ENCODE results near the gene SDR42E2. TPM values are rescaled to one million over a fixed set of nuclear protein-coding genes. Genes with fewer than 3 reads are reported as not detected.

The SDR42E2 gene
- total RNA-seq, 1 experiment from 2014 or later: not detected

DNA sequence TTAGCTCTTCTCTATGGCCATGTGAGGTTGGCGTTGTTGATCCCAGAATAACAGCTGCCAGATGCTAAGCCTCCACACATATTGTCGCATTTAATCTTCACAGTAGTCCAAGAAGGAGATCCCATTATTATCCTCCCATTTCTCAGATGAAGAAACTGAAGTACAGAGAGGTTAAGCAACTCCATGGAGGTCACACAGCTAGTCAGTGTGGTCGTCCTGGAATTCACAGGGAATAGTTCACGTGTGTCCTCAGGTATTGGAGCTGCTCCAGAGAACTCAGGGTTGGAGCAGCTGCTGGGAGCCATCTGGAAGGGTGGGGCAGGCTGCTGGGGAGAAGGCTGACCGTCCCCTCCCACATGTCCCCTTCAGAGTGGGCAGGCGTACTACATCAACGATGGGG, 19.5 kb downstream of the SDR42E2 start:
- Histone ChIP-seq H3K36me3 (ENCODE audit: low read depth, low read length) (no peaks in the 10 kb centered on the region), H2AFZ (ENCODE audit: low read length) (no peak overlapping the region), H3K27me3 (ENCODE audit: low read length) (no peaks in the 10 kb centered on the region), H3K4me1 (ENCODE audit: insufficient read depth, low read length) (no peaks in the 10 kb centered on the region), H3K9me2 (replicated peaks; ENCODE audit: low read length) (no peaks in the 10 kb centered on the region), H3K4me3 (ENCODE audit: low read length) (no peak overlapping the region), H3K79me2 (ENCODE audit: low read length) (no peaks in the 10 kb centered on the region), H4K20me1 (ENCODE audit: low read length) (no peaks in the 10 kb centered on the region), H3K9me3 (ENCODE audit: low read length) (no peaks in the 10 kb centered on the region), H3K4me2 (ENCODE audit: low read length) (no peak overlapping the region), H3F3A (ENCODE audit: low read length, unreplicated experiment) (no peaks in the 10 kb centered on the region), H3K9ac (ENCODE audit: low read length) (no peak overlapping the region), H3K27ac (ENCODE audit: low read length) (no peak overlapping the region)
- no peak for TF ChIP-seq EZH2 (IDR thresholded peaks at IDR 0.05; ENCODE audit: low read length, unreplicated experiment)
- TF ChIP-seq, protein P1, sequence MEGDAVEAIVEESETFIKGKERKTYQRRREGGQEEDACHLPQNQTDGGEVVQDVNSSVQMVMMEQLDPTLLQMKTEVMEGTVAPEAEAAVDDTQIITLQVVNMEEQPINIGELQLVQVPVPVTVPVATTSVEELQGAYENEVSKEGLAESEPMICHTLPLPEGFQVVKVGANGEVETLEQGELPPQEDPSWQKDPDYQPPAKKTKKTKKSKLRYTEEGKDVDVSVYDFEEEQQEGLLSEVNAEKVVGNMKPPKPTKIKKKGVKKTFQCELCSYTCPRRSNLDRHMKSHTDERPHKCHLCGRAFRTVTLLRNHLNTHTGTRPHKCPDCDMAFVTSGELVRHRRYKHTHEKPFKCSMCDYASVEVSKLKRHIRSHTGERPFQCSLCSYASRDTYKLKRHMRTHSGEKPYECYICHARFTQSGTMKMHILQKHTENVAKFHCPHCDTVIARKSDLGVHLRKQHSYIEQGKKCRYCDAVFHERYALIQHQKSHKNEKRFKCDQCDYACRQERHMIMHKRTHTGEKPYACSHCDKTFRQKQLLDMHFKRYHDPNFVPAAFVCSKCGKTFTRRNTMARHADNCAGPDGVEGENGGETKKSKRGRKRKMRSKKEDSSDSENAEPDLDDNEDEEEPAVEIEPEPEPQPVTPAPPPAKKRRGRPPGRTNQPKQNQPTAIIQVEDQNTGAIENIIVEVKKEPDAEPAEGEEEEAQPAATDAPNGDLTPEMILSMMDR (conservative IDR thresholded peaks at IDR 0.05; ENCODE audit: low read depth, low read length): no peak
- no peak for TF ChIP-seq EZH2phosphoT487 (IDR thresholded peaks at IDR 0.05; ENCODE audit: borderline replicate concordance, low read length)
- BruUV-seq (replicated peaks): no TSS peak
- ChIA-PET POLR2A (ENCODE audit: unreplicated experiment) (no interaction called here), CTCF (interaction anchor here (0.6 kb wide), 1 partner anchor 15 kb away, joined by 6 read pairs; no protein-coding TSS in a partner anchor)
- DNase-seq (no peak), ATAC-seq (no peak)
- intact Hi-C loops (cut with micrococcal nuclease): no loop called here

DNA sequence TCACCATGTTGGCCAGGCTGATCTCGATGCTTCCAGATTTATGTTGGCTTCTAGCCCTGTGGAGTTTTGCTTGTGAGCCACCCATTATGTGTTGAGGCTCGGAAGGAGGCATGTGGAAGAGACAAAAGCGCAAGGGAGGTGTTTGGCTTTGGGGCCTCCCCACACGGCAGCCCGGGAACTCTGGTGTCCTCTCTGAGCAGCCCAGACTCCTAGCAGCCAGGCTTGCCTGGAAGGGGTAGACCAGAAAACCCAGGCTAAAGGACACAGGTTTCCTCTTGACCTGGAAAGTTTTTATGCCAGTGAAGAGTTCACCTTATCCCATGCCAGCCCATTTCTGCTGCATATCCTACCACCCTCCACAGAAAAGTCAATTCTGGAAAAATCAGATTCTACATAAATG, 21.0 kb downstream of the SDR42E2 start:
- TF ChIP-seq EZH2phosphoT487 (IDR thresholded peaks at IDR 0.05; ENCODE audit: borderline replicate concordance, low read length) (no peak), EZH2 (IDR thresholded peaks at IDR 0.05; ENCODE audit: low read length, unreplicated experiment) (no peak)
- TF ChIP-seq, protein P1 (conservative IDR thresholded peaks at IDR 0.05; ENCODE audit: low read depth, low read length): no peak
- Histone ChIP-seq H3K36me3 (ENCODE audit: low read depth, low read length) (no peaks in the 10 kb centered on the region), H4K20me1 (ENCODE audit: low read length) (no peaks in the 10 kb centered on the region), H3K9me2 (replicated peaks; ENCODE audit: low read length) (no peaks in the 10 kb centered on the region), H3K27ac (ENCODE audit: low read length) (no peak overlapping the region), H3K4me2 (ENCODE audit: low read length) (no peak overlapping the region), H3K9me3 (ENCODE audit: low read length) (no peaks in the 10 kb centered on the region), H3K79me2 (ENCODE audit: low read length) (no peaks in the 10 kb centered on the region), H3K4me3 (ENCODE audit: low read length) (no peak overlapping the region), H3F3A (ENCODE audit: low read length, unreplicated experiment) (no peaks in the 10 kb centered on the region), H3K9ac (ENCODE audit: low read length) (no peak overlapping the region), H3K27me3 (ENCODE audit: low read length) (no peaks in the 10 kb centered on the region), H2AFZ (ENCODE audit: low read length) (no peak overlapping the region), H3K4me1 (ENCODE audit: insufficient read depth, low read length) (no peaks in the 10 kb centered on the region)
- ChIA-PET CTCF (no interaction called here), POLR2A (ENCODE audit: unreplicated experiment) (no interaction called here)
- DNase-seq (no peak), ATAC-seq (no peak)
- intact Hi-C loops (cut with micrococcal nuclease): no loop called here
- no TSS peak for BruUV-seq (replicated peaks)

DNA sequence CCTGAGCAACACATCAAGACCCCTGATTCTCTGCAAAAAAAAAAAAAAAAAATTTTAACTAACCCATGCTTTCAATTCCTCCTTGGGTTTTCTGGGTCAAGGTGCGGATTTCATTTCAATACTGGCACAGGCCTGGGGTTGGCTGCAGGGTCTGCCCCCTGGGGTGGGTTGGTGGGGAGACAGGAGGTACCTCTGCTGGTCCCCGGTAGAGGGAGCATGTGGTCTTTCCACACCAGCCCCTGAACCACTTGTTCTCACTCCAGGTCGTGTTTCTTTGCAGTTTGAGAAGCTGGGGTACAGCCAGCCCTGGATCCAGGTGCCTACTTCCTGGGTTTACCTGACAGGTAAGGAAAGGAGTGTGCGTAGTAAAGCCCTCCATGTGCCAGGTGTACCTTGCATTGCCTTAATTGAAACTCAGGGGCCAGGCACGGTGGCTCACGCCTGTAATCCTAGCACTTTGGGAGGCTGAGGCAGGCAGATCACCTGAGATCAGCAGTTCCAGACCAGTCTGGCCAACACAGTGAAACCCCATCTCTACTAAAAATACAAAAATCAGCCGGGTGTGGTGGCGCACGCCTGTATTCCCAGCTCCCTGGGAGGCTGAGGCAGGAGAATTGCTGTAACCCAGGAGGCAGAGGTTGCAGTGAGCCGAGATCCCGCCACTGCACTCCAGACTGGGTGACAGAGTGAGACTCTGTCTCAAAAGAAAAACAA, 21.8 kb downstream of the SDR42E2 start:
- no peak for ATAC-seq
- no TSS peak for BruUV-seq (replicated peaks)

More for the DNA sequence above, 21.8 kb downstream of the SDR42E2 start:
- Histone ChIP-seq H3K9ac (ENCODE audit: low read length) (no peak overlapping the region), H3K4me1 (ENCODE audit: insufficient read depth, low read length) (peaks cover 4% of the 10 kb centered on the region; the same call in 1 of the 2 replicates), H3K4me3 (ENCODE audit: low read length) (no peak overlapping the region), H3K9me3 (ENCODE audit: low read length) (no peaks in the 10 kb centered on the region), H3K9me2 (replicated peaks; ENCODE audit: low read length) (no peaks in the 10 kb centered on the region), H3K36me3 (ENCODE audit: low read depth, low read length) (no peaks in the 10 kb centered on the region), H3K27ac (ENCODE audit: low read length) (no peak overlapping the region), H2AFZ (ENCODE audit: low read length) (no peak overlapping the region), H3F3A (ENCODE audit: low read length, unreplicated experiment) (no peaks in the 10 kb centered on the region), H3K79me2 (ENCODE audit: low read length) (no peaks in the 10 kb centered on the region), H4K20me1 (ENCODE audit: low read length) (no peaks in the 10 kb centered on the region), H3K27me3 (ENCODE audit: low read length) (no peaks in the 10 kb centered on the region), H3K4me2 (ENCODE audit: low read length) (no peak overlapping the region)
- CTCF ChIA-PET: no interaction called here
- no peak for DNase-seq
- TF ChIP-seq, protein P1 (conservative IDR thresholded peaks at IDR 0.05; ENCODE audit: low read depth, low read length): peak; percentile 41
- no peak for TF ChIP-seq EZH2 (IDR thresholded peaks at IDR 0.05; ENCODE audit: low read length, unreplicated experiment)
- no peak for TF ChIP-seq EZH2phosphoT487 (IDR thresholded peaks at IDR 0.05; ENCODE audit: borderline replicate concordance, low read length)
- intact Hi-C loops (cut with micrococcal nuclease): no loop called here
- POLR2A ChIA-PET (ENCODE audit: unreplicated experiment): no interaction called here
